Measurements from ENCODE around the gene OOEP. TPM values are rescaled to one million over a fixed set of nuclear protein-coding genes. Genes with fewer than 3 reads are reported as not detected.
"Not testable (repeated sequence)": the region's sequence is repeated elsewhere in the genome, so short reads cannot be mapped to it uniquely, and the experiment has no call there.

Gene OOEP
- total RNA-seq, 1 donor from 2014 or later: not detected

DNA sequence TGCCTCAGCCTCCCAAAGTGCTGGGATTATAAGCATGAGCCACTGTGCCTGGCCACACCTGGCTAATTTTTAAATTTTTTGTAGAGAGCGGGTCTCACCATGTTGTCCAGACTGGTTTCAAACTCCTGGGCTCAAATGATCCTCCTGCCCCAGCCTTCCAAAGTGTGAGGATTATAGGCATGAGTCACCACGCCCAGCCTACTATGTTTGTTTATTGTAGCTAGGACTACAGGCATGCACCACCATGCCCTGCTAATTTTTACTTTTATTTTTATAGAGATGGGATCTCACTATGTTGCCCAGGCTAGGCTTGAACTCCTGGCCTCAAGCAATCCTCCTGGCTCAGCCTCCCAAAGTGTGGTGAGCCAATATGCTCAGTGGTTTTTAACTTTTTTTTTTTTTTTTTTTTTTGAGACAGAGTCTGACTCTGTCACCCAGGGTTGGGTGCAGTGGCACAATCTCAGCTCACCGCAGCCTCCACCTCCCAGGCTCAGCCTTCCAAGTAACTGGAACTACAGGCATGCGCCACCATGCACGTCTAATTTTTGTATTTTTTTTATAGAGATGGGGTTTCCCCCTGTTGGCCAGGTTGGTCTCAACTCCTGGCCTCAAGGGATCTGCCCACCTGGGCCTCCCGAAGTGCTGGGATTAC lies 12.9 kb upstream of the OOEP start:
- no peak overlapping the region for H3K27ac Mint-ChIP-seq
- Histone ChIP-seq H3K9me3 (ENCODE audit: low read depth) (no peaks in the 10 kb centered on the region), H3K4me3 (no peak overlapping the region), H3F3A (ENCODE audit: low read depth) (no peaks in the 10 kb centered on the region), H3K9ac (no peak overlapping the region), H2AFZ (replicated peaks) (no peak overlapping the region), H3K36me3 (no peaks in the 10 kb centered on the region), H3K27ac (no peak overlapping the region), H3K4me2 (no peak overlapping the region), H3K27me3 (no peaks in the 10 kb centered on the region), H4K20me1 (ENCODE audit: low read depth) (no peaks in the 10 kb centered on the region), H3K79me2 (ENCODE audit: low read depth) (no peaks in the 10 kb centered on the region), H3K4me1 (no peaks in the 10 kb centered on the region)
- H3K4me3 Mint-ChIP-seq: no peak overlapping the region
- no peak for DNase-seq (ENCODE audit: low spot score)
- H3K27me3 Mint-ChIP-seq (ENCODE audit: insufficient read depth, low read depth): no peaks in the 10 kb centered on the region
- H3K36me3 Mint-ChIP-seq: no peaks in the 10 kb centered on the region
- H3K9me3 Mint-ChIP-seq: no peaks in the 10 kb centered on the region
- TF ChIP-seq EZH2phosphoT487 (IDR thresholded peaks at IDR 0.05) (no peak), EZH2 (IDR thresholded peaks at IDR 0.05) (no peak)
- TF ChIP-seq, protein P1, sequence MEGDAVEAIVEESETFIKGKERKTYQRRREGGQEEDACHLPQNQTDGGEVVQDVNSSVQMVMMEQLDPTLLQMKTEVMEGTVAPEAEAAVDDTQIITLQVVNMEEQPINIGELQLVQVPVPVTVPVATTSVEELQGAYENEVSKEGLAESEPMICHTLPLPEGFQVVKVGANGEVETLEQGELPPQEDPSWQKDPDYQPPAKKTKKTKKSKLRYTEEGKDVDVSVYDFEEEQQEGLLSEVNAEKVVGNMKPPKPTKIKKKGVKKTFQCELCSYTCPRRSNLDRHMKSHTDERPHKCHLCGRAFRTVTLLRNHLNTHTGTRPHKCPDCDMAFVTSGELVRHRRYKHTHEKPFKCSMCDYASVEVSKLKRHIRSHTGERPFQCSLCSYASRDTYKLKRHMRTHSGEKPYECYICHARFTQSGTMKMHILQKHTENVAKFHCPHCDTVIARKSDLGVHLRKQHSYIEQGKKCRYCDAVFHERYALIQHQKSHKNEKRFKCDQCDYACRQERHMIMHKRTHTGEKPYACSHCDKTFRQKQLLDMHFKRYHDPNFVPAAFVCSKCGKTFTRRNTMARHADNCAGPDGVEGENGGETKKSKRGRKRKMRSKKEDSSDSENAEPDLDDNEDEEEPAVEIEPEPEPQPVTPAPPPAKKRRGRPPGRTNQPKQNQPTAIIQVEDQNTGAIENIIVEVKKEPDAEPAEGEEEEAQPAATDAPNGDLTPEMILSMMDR (IDR thresholded peaks at IDR 0.05): no peak
- no peaks in the 10 kb centered on the region for H3K4me1 Mint-ChIP-seq

DNA sequence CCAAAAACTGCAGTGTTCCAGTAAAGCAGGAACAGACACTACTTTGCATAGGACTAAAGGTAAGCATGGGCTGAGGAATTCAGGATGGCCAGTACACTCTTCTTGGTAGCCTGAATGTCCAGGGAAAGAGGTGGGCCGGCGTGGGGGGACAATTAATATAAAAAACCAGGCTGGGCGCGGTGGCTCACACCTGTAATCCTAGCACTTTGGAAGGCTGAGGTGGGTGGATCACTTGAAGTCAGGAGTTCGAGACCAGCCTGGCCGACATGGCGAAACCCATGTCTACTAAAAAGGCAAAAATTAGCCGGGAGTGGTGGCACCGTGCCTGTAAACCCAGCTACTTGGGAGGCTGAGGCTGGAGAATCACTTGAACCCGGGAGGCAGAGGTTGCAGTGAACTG lies 11.8 kb upstream of the OOEP start:
- H3K9ac ChIP-seq; DNase-seq (ENCODE audit: low spot score); H2AFZ ChIP-seq (replicated peaks); H3K27ac Mint-ChIP-seq; H3K79me2 ChIP-seq (ENCODE audit: low read depth); H3K4me3 ChIP-seq; H3K9me3 Mint-ChIP-seq; H3K4me1 Mint-ChIP-seq; H3K27me3 ChIP-seq; H3K9me3 ChIP-seq (ENCODE audit: low read depth); H3K4me3 Mint-ChIP-seq; H3K4me2 ChIP-seq; H4K20me1 ChIP-seq (ENCODE audit: low read depth); H3K4me1 ChIP-seq; H3K36me3 ChIP-seq; H3K36me3 Mint-ChIP-seq; H3F3A ChIP-seq (ENCODE audit: low read depth); H3K27me3 Mint-ChIP-seq (ENCODE audit: insufficient read depth, low read depth); H3K27ac ChIP-seq: not testable (repeated sequence)

DNA sequence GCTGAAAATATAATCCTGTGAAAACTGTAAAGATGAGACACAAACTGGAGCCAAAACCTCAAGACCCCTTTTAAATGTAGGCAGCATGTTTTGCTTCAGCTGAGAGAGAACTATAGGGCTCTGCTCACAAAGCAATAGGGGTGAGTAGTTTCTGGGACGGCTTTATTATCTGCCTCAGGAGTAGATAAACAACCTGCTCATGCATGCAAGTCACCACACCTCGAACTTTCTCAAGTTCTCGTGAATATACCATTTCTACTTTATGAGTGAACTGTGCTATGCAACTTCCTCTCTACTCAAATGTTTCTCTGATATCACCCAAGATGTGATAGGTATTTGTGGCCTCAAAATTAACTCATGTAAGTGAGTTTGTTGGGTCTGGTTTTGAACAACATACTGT lies 7.5 kb upstream of the OOEP start:
- no peaks in the 10 kb centered on the region for H3K27me3 Mint-ChIP-seq (ENCODE audit: insufficient read depth, low read depth)

DNA sequence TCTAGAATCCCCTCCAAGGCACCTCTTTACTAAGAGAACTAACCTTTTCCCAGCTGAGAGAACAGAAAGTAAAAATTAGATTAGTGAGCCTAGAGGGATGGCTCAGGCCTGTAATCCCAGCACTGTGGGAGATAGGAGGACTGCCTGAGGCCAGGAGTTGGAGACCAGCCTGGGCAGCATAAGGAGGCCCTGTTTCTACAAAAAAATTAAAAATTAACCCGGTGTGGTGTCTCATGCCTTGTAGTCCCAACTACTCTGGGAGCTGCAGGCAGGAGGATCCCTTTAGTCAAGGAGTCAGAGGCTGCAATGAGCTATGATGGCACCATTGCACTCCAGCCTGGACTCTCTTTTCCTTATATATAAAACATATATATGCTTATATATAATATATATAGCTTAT lies 5.5 kb upstream of the OOEP start:
- no peaks in the 10 kb centered on the region for H3K36me3 Mint-ChIP-seq
- Histone ChIP-seq H3K4me2 (no peak overlapping the region), H3K9ac (no peak overlapping the region), H3K79me2 (ENCODE audit: low read depth) (no peaks in the 10 kb centered on the region), H3F3A (ENCODE audit: low read depth) (no peaks in the 10 kb centered on the region), H2AFZ (replicated peaks) (no peak overlapping the region), H3K36me3 (no peaks in the 10 kb centered on the region), H3K27me3 (no peaks in the 10 kb centered on the region), H3K4me1 (no peaks in the 10 kb centered on the region), H3K9me3 (ENCODE audit: low read depth) (no peaks in the 10 kb centered on the region), H3K27ac (no peak overlapping the region), H4K20me1 (ENCODE audit: low read depth) (no peaks in the 10 kb centered on the region), H3K4me3 (no peak overlapping the region)
- TF ChIP-seq, protein P1 (IDR thresholded peaks at IDR 0.05): no peak
- TF ChIP-seq EZH2phosphoT487 (IDR thresholded peaks at IDR 0.05): no peak
- no peak for TF ChIP-seq EZH2 (IDR thresholded peaks at IDR 0.05)
- no peak for DNase-seq (ENCODE audit: low spot score)
- no peaks in the 10 kb centered on the region for H3K27me3 Mint-ChIP-seq (ENCODE audit: insufficient read depth, low read depth)
- no peaks in the 10 kb centered on the region for H3K4me1 Mint-ChIP-seq
- no peak overlapping the region for H3K27ac Mint-ChIP-seq
- peaks cover 2% of the 10 kb centered on the region for H3K9me3 Mint-ChIP-seq
- no peak overlapping the region for H3K4me3 Mint-ChIP-seq

More for the DNA sequence above, 7.5 kb upstream of the OOEP start:
- DNase-seq (ENCODE audit: low spot score): no peak
- no peak overlapping the region for H2AFZ ChIP-seq (replicated peaks)
- Mint-ChIP-seq H3K9me3 (no peaks in the 10 kb centered on the region), H3K27ac (no peak overlapping the region), H3K4me3 (no peak overlapping the region), H3K4me1 (no peaks in the 10 kb centered on the region), H3K36me3 (no peaks in the 10 kb centered on the region)
- no peaks in the 10 kb centered on the region for H3K36me3 ChIP-seq
- H3K27me3 ChIP-seq: no peaks in the 10 kb centered on the region
- no peaks in the 10 kb centered on the region for H3K79me2 ChIP-seq (ENCODE audit: low read depth)
- H3K4me2 ChIP-seq: no peak overlapping the region
- H3K27ac ChIP-seq: no peak overlapping the region
- no peak overlapping the region for H3K4me3 ChIP-seq
- no peak overlapping the region for H3K9ac ChIP-seq
- no peaks in the 10 kb centered on the region for H3K9me3 ChIP-seq (ENCODE audit: low read depth)
- TF ChIP-seq EZH2 (IDR thresholded peaks at IDR 0.05): no peak
- no peak for TF ChIP-seq EZH2phosphoT487 (IDR thresholded peaks at IDR 0.05)
- TF ChIP-seq, protein P1 (IDR thresholded peaks at IDR 0.05): no peak
- no peaks in the 10 kb centered on the region for H3K4me1 ChIP-seq
- no peaks in the 10 kb centered on the region for H3F3A ChIP-seq (ENCODE audit: low read depth)
- H4K20me1 ChIP-seq (ENCODE audit: low read depth): no peaks in the 10 kb centered on the region
